K562 (cell line): ENCODE data around the gene USP49. TPM values are rescaled to one million over a fixed set of nuclear protein-coding genes. Genes with fewer than 3 reads are reported as not detected.
A peak's percentile ranks its signal among the peaks of the same experiment; 100 is the strongest.

Experiments used
- BDP1 ChIP-seq: IDR thresholded peaks from 3 replicates; pipeline ENCODE4 v1.6.1; 2011; ENCODE audit not compliant: insufficient read length, insufficient read depth
- DACH1 ChIP-seq: fragments of 450-650 bp; IDR thresholded peaks from 2 replicates; pipeline ENCODE4 v1.6.1; 2018; ENCODE audit not compliant: partially characterized antibody
- ELF1 ChIP-seq: fragments of 200-800 bp; sonication (Bioruptor generic); IDR thresholded peaks from 2 replicates; pipeline ENCODE4 v1.6.1; 2016; ENCODE audit warnings: missing genetic modification characterization, missing compliant biosample characterization
- GTF2A2 ChIP-seq: IDR thresholded peaks from 2 replicates; pipeline ENCODE4 v1.6.1; 2016; ENCODE audit warnings: mild to moderate bottlenecking, missing genetic modification characterization, missing compliant biosample characterization
- HMBOX1 ChIP-seq: sonication (generic); IDR thresholded peaks from 2 replicates; pipeline ENCODE4 v1.6.1; 2016
- HNRNPUL1 ChIP-seq: fragments of 200-400 bp; formaldehyde crosslinking; IDR thresholded peaks from 2 replicates; pipeline ENCODE4 v1.6.1; 2017; ENCODE audit warnings: low read length
- KDM4B ChIP-seq, 2 experiments: fragments of 450-650 bp in 1 of 2; sonication (generic) in 1 of 2; IDR thresholded peaks; 2 replicates each; pipeline ENCODE4 v1.6.1; 2016 to 2017; ENCODE audit warnings: borderline replicate concordance in 2 of 2, antibody characterized with exemption in 1 of 2, low read depth in 1 of 2, mild to moderate bottlenecking in 1 of 2
- MCM2 ChIP-seq: fragments of 450-650 bp; IDR thresholded peaks from 2 replicates; pipeline ENCODE4 v1.6.1; 2017; ENCODE audit warnings: low read depth, mild to moderate bottlenecking
- NR1H2 ChIP-seq: sonication (generic); formaldehyde crosslinking; IDR thresholded peaks from 2 replicates; pipeline ENCODE4 v1.4.0; 2020; ENCODE audit warnings: mild to moderate bottlenecking, missing genetic modification reagents
- PCBP2 ChIP-seq: fragments of 200-400 bp; formaldehyde crosslinking; IDR thresholded peaks from 2 replicates; pipeline ENCODE4 v1.6.1; 2018; ENCODE audit warnings: low read length, low read depth, mild to moderate bottlenecking, moderate library complexity; ENCODE audit not compliant: poor library complexity, severe bottlenecking
- RBM17 ChIP-seq: fragments of 200-400 bp; formaldehyde crosslinking; IDR thresholded peaks from 2 replicates; pipeline ENCODE4 v1.6.1; 2017; ENCODE audit warnings: low read depth, mild to moderate bottlenecking, low read length, borderline replicate concordance
- RFX5 ChIP-seq: IDR thresholded peaks from 2 replicates; pipeline ENCODE4 v1.6.1; 2011; ENCODE audit warnings: low read depth, mild to moderate bottlenecking, improper control_type of control experiment, low read length
- ZBTB2 ChIP-seq: fragments of 450-650 bp; IDR thresholded peaks from 2 replicates; pipeline ENCODE4 v1.6.1; 2016; ENCODE audit warnings: antibody characterized with exemption
- ZBTB9 ChIP-seq: fragments of 450-650 bp; formaldehyde crosslinking; IDR thresholded peaks from 2 replicates; pipeline ENCODE4 v1.4.0; 2020; ENCODE audit warnings: mild to moderate bottlenecking, moderate library complexity
- ZNF407 ChIP-seq: fragments of 450-650 bp; IDR thresholded peaks from 2 replicates; pipeline ENCODE4 v1.6.1; 2016; ENCODE audit warnings: low read depth
- polyA plus RNA-seq, 8 experiments: library from polyadenylated mRNA; depleted of rRNA in 4 of 8; stranded (reverse) in 5 of 8; unstranded in 3 of 8; fragments of >200 nt; fragmentation: Nextera tagmentation in 2 of 8; fragmentation: Illumina TruSeq in 1 of 8; extraction: Ambion mirVana in 2 of 8; extraction: Trizol in 1 of 8; gene quantifications; 2 replicates each; pipeline versions ENCODE4 v1.2.1 to v1.2.3, GENCODE V29; 2011 to 2014; ENCODE audit warnings: inconsistent platforms in 1 of 8, missing spikeins in 1 of 8
- total RNA-seq, 7 experiments: library from RNA; depleted of rRNA in 6 of 7; stranded (reverse); fragments of >200 nt in 6 of 7; fragmentation: Illumina TruSeq in 2 of 7; extraction: Trizol in 2 of 7; gene quantifications; 2 replicates each; pipeline versions ENCODE4 v1.2.1 to v1.2.3, GENCODE V29; 2011 to 2021; ENCODE audit warnings: low replicate concordance in 1 of 7

The USP49 gene
- total and polyA plus RNA-seq, 9 of the 15 experiments (the other 6 are each of a cell fraction or from before 2014, with no cell fraction given), result 1.0 to 9.9 (median 6.5) TPM

GRCh38 chr6:41939176-41939847, 44.1 kb upstream of the USP49 start (continued):
- TF ChIP-seq ZBTB2 (peak; percentile 54; the same call in 1 of the 2 replicates), ZBTB9 (no peak), RFX5 (no peak), NR1H2 (no peak), KDM4B (IDR thresholded peaks at IDR 0.05; ENCODE audit: borderline replicate concordance in 2 of 2, low read depth in 1 of 2) (no peak; a peak in 1 of 4 replicates), GTF2A2 (tag) (no peak), PCBP2 (no peak), MCM2 (no peak), ZNF407 (no peak), DACH1 (no peak), RBM17 (no peak), HNRNPUL1 (no peak), ELF1 (no peak), BDP1 (no peak), HMBOX1 (no peak; the same call in 1 of the 2 replicates)
